ENCODE data around the gene ADIPOQ.
A peak's percentile ranks its signal among the peaks of the same experiment; 100 is the strongest.
"Not testable (repeated sequence)": the region's sequence is repeated elsewhere in the genome, so short reads cannot be mapped to it uniquely, and the experiment has no call there.

ADIPOQ gene

GRCh38 chr3:186874216-186874615 lies 31.7 kb downstream of the ADIPOQ start:
- 95% methylated on average over 20 of the region's 24 CpGs for WGBS
- not testable (repeated sequence) for H3K9ac ChIP-seq (ENCODE audit: low read depth, low read length); H3K4me1 ChIP-seq (ENCODE audit: insufficient read depth, low read length); H3K4me3 ChIP-seq (ENCODE audit: low read length); H3K36me3 ChIP-seq (ENCODE audit: insufficient read depth, low read length); H3K27me3 ChIP-seq (ENCODE audit: insufficient read depth, low read length); H3K27ac ChIP-seq (ENCODE audit: low read depth, low read length)
- peaks cover 15% of the 10 kb centered on the region for H3K9me3 ChIP-seq (ENCODE audit: insufficient read depth, low read depth, low read length)

- not testable (repeated sequence) for H3K9ac ChIP-seq (ENCODE audit: low read depth, low read length); H3K4me1 ChIP-seq (ENCODE audit: insufficient read depth, low read length); H3K27ac ChIP-seq (ENCODE audit: low read depth, low read length); H3K27me3 ChIP-seq (ENCODE audit: insufficient read depth, low read length); H3K4me3 ChIP-seq (ENCODE audit: low read length); H3K36me3 ChIP-seq (ENCODE audit: insufficient read depth, low read length)
- H3K9me3 ChIP-seq (ENCODE audit: insufficient read depth, low read depth, low read length) = peaks cover 15% of the 10 kb centered on the region
- no CpG with 5 or more reads among the region's 4 CpGs for WGBS
Observed at GRCh38 chr3:186874841-186875240, 32.3 kb downstream of the ADIPOQ start.

GRCh38 chr3:186875708-186876107 lies 33.2 kb downstream of the ADIPOQ start:
- Histone ChIP-seq H3K4me1 (ENCODE audit: insufficient read depth, low read length) (0 out of 2 replicates have a peak, but pooled peaks cover 2% of the 10 kb centered on the region), H3K36me3 (ENCODE audit: insufficient read depth, low read length) (no peaks in the 10 kb centered on the region)
- WGBS = 89% methylated on average over 1 of the region's 1 CpG

GRCh38 chr3:186879781-186880180 lies 37.3 kb downstream of the ADIPOQ start:
- WGBS = 100% methylated on average over 1 of the region's 1 CpG
- H3K9ac ChIP-seq (ENCODE audit: low read depth, low read length) = no peak overlapping the region

More at GRCh38 chr3:186875708-186876107, 33.2 kb downstream of the ADIPOQ start:
- H3K9ac ChIP-seq (ENCODE audit: low read depth, low read length) = no peak overlapping the region
- peaks cover 15% of the 10 kb centered on the region for H3K9me3 ChIP-seq (ENCODE audit: insufficient read depth, low read depth, low read length)
- no peak overlapping the region for H3K27ac ChIP-seq (ENCODE audit: low read depth, low read length)
- no peak overlapping the region for H3K4me3 ChIP-seq (ENCODE audit: low read length)
- H3K27me3 ChIP-seq (ENCODE audit: insufficient read depth, low read length) = no peaks in the 10 kb centered on the region

GRCh38 chr3:186880406-186880805 lies 37.9 kb downstream of the ADIPOQ start:
- WGBS = 87% methylated on average over 4 of the region's 4 CpGs
- Histone ChIP-seq H3K9ac (ENCODE audit: low read depth, low read length) (no peak overlapping the region), H3K9me3 (ENCODE audit: insufficient read depth, low read depth, low read length) (peaks cover 15% of the 10 kb centered on the region), H3K27ac (ENCODE audit: low read depth, low read length) (no peak overlapping the region), H3K27me3 (ENCODE audit: insufficient read depth, low read length) (no peaks in the 10 kb centered on the region), H3K4me3 (ENCODE audit: low read length) (no peak overlapping the region), H3K36me3 (ENCODE audit: insufficient read depth, low read length) (no peaks in the 10 kb centered on the region), H3K4me1 (ENCODE audit: insufficient read depth, low read length) (0 out of 2 replicates have a peak, but pooled peaks cover 2% of the 10 kb centered on the region)

More at GRCh38 chr3:186879781-186880180, 37.3 kb downstream of the ADIPOQ start:
- H3K9me3 ChIP-seq (ENCODE audit: insufficient read depth, low read depth, low read length) = peaks cover 15% of the 10 kb centered on the region
- H3K4me1 ChIP-seq (ENCODE audit: insufficient read depth, low read length) = 0 out of 2 replicates have a peak, but pooled peaks cover 2% of the 10 kb centered on the region
- H3K27me3 ChIP-seq (ENCODE audit: insufficient read depth, low read length) = no peaks in the 10 kb centered on the region
- no peak overlapping the region for H3K4me3 ChIP-seq (ENCODE audit: low read length)
- H3K36me3 ChIP-seq (ENCODE audit: insufficient read depth, low read length) = no peaks in the 10 kb centered on the region
- H3K27ac ChIP-seq (ENCODE audit: low read depth, low read length) = no peak overlapping the region

GRCh38 chr3:186882150-186882524 lies 39.6 kb downstream of the ADIPOQ start:
- peaks cover 14% of the 10 kb centered on the region for H3K4me1 ChIP-seq (ENCODE audit: insufficient read depth, low read length)
- no peaks in the 10 kb centered on the region for H3K27me3 ChIP-seq (ENCODE audit: insufficient read depth, low read length)
- WGBS = 84% methylated on average over 2 of the region's 4 CpGs
- H3K27ac ChIP-seq (ENCODE audit: low read depth, low read length) = no peak overlapping the region
- no peak overlapping the region for H3K9ac ChIP-seq (ENCODE audit: low read depth, low read length)
- H3K9me3 ChIP-seq (ENCODE audit: insufficient read depth, low read depth, low read length) = peaks cover 3% of the 10 kb centered on the region; the same call in 1 of the 2 replicates
- H3K36me3 ChIP-seq (ENCODE audit: insufficient read depth, low read length) = no peaks in the 10 kb centered on the region
- no peak overlapping the region for H3K4me3 ChIP-seq (ENCODE audit: low read length)

- Histone ChIP-seq H3K9me3 (ENCODE audit: insufficient read depth, low read depth, low read length) (no peaks in the 10 kb centered on the region), H3K9ac (ENCODE audit: low read depth, low read length) (no peak overlapping the region), H3K27me3 (ENCODE audit: insufficient read depth, low read length) (no peaks in the 10 kb centered on the region), H3K27ac (ENCODE audit: low read depth, low read length) (no peak overlapping the region), H3K4me1 (ENCODE audit: insufficient read depth, low read length) (peaks cover 20% of the 10 kb centered on the region), H3K4me3 (ENCODE audit: low read length) (no peak overlapping the region), H3K36me3 (ENCODE audit: insufficient read depth, low read length) (no peaks in the 10 kb centered on the region)
- 93% methylated on average over 6 of the region's 6 CpGs for WGBS
Observed at GRCh38 chr3:186882881-186883685, 40.6 kb downstream of the ADIPOQ start.

- H3K4me3 ChIP-seq (ENCODE audit: low read length) = no peak overlapping the region
- no peaks in the 10 kb centered on the region for H3K9me3 ChIP-seq (ENCODE audit: insufficient read depth, low read depth, low read length)
- no peak overlapping the region for H3K27ac ChIP-seq (ENCODE audit: low read depth, low read length)
- H3K27me3 ChIP-seq (ENCODE audit: insufficient read depth, low read length) = no peaks in the 10 kb centered on the region
- 89% methylated on average over 1 of the region's 1 CpG for WGBS
- no peaks in the 10 kb centered on the region for H3K36me3 ChIP-seq (ENCODE audit: insufficient read depth, low read length)
- H3K4me1 ChIP-seq (ENCODE audit: insufficient read depth, low read length) = peaks cover 25% of the 10 kb centered on the region
- H3K9ac ChIP-seq (ENCODE audit: low read depth, low read length) = no peak overlapping the region
Observed at GRCh38 chr3:186883686-186884058, 41.2 kb downstream of the ADIPOQ start.

GRCh38 chr3:186884868-186885267 lies 42.4 kb downstream of the ADIPOQ start:
- H3K36me3 ChIP-seq (ENCODE audit: insufficient read depth, low read length); H3K9ac ChIP-seq (ENCODE audit: low read depth, low read length); H3K27ac ChIP-seq (ENCODE audit: low read depth, low read length); H3K9me3 ChIP-seq (ENCODE audit: insufficient read depth, low read depth, low read length); H3K27me3 ChIP-seq (ENCODE audit: insufficient read depth, low read length); H3K4me3 ChIP-seq (ENCODE audit: low read length): not testable (repeated sequence)
- 94% methylated on average over 29 of the region's 29 CpGs for WGBS
- peaks cover 32% of the 10 kb centered on the region for H3K4me1 ChIP-seq (ENCODE audit: insufficient read depth, low read length)

GRCh38 chr3:186886202-186886981 lies 43.9 kb downstream of the ADIPOQ start:
- H3K27ac ChIP-seq (ENCODE audit: low read depth, low read length) = peak overlapping the region; percentile 93; the same call in 1 of the 2 replicates

GRCh38 chr3:186887507-186887938 lies 45.0 kb downstream of the ADIPOQ start:
- no CpG with 5 or more reads among the region's 5 CpGs for WGBS
- Histone ChIP-seq H3K27ac (ENCODE audit: low read depth, low read length) (peak overlapping the region; percentile 88; the same call in 1 of the 2 replicates), H3K4me1 (ENCODE audit: insufficient read depth, low read length) (peaks cover 30% of the 10 kb centered on the region), H3K9ac (ENCODE audit: low read depth, low read length) (peak overlapping the region; percentile 46)
- H3K4me3 ChIP-seq (ENCODE audit: low read length); H3K36me3 ChIP-seq (ENCODE audit: insufficient read depth, low read length); H3K27me3 ChIP-seq (ENCODE audit: insufficient read depth, low read length); H3K9me3 ChIP-seq (ENCODE audit: insufficient read depth, low read depth, low read length): not testable (repeated sequence)

More at GRCh38 chr3:186886202-186886981, 43.9 kb downstream of the ADIPOQ start:
- H3K27me3 ChIP-seq (ENCODE audit: insufficient read depth, low read length) = no peaks in the 10 kb centered on the region
- H3K9ac ChIP-seq (ENCODE audit: low read depth, low read length) = peak overlapping the region; percentile 29; the same call in 1 of the 2 replicates
- H3K9me3 ChIP-seq (ENCODE audit: insufficient read depth, low read depth, low read length) = no peaks in the 10 kb centered on the region
- WGBS = 45% methylated on average over 5 of the region's 5 CpGs
- H3K4me3 ChIP-seq (ENCODE audit: low read length) = no peak overlapping the region
- H3K4me1 ChIP-seq (ENCODE audit: insufficient read depth, low read length) = peaks cover 30% of the 10 kb centered on the region
- H3K36me3 ChIP-seq (ENCODE audit: insufficient read depth, low read length) = no peaks in the 10 kb centered on the region

Data from HUES64 (cell line).